GDM1 (cell line): ENCODE data around the gene INTS11.

Source experiments
- DNase-seq: peaks from one replicate; lab custom pipeline; 2025; lab: John Stamatoyannopoulos, UW

Gene INTS11

DNA sequence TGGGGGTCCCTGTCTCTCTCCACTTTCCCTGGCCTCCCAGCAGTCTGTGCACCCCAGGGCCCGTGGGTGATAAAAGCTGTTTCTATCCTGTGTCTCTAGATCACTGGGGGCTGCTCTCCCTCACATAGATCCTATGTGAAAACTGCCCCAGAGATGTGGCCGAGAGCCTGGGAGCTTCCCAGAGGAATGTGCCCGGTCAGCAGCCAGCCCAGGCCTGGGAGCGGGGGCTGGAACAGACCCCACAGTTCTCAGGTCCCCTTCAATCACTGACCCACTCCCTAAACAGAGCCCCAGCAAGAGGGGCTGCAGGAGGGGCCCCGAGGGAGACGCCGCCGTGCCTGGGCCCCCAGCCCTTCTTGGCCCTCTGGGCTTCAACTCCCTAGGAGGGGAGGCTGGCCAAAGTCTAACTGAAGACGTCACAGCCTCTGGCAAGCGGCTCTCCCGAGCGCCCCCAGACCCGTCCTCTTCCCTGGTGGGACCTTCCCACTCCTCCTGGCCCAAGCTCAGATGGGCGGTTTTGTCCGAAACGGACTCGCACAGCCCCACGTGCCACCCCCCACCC, 33.5 kb upstream of the INTS11 start:
- DNase-seq = no peak

DNA sequence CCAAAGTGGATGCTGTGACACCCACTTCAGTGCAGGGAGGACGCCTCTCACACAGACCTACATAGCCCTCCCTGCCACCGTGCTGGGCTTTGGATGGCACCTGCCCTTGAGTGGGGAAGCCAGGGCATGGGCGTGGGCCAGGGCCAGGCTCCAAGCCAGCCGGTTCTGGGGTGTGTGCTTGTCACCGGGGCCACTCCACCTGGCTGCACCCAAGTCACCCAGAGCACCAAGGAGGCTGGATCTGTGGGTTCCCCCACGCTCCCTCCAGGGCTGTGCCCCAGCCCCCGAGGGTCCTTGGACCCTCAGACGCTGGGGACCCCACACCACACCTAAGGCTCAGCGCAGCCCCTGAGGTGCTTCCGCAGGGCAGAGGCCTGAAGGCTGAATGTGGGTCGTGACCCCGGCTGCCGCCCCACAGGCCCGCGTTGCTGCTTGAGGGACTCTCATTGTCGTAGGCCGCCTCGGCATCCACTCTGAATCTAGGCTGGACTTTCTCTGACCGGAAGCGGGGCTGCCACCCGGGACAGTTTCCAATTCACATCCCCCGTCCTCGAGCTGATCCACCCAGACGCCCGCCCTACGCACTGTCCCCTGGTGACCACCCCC, 32.4 kb upstream of the INTS11 start:
- no peak for DNase-seq

DNA sequence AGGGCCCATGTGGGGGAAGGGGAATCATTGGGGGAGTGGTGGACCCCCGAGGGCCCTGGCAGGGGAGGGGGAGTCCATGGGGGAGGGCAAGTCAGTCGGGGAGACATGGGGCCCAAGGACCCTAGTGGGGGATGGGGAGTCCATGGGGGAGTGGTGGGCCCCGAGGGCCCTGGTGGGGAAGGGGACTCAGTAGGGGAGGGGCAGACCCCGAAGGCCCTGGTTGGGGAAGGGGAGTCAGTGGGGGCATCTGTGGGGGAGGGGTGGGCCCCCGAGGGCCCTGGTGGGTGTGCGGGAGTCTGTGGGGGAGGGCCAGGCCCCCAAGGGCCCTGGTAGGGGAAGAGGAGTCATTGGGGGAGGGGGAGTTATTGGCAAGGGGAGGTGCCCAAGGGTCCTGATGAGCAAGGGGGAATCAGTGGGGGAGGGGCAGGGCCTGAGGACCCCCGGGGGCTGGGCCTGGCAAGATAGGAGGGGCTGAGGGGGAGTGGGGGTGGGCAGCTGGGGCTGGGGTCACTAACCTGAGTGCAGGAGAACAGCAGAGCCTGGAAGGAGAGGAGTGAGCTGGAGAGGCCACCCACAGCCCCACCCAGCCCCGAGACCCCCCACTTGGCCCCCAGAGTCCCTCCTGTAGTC, 31.8 kb upstream of the INTS11 start:
- DNase-seq = no peak

DNA sequence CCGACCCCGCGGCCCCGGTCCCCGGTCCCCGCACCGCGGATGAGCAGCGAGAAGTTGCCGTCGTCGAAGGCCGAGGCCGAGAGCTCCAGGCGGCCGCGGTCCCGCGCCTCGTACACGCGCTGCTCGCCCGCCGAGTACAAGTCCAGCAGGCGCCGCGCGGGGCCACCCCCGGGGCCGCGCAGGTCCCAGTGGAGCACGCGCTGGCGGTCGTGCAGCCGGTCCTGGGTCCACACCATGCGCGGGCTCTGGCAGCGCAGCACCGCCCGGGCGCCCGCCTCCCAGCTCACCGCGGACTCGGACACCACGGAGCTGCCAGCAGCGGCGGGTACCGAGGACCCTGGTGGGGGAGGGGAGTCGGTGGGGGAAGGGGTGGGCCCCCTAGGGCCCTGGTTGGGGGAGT, 31.0 kb upstream of the INTS11 start:
- DNase-seq = no peak

DNA sequence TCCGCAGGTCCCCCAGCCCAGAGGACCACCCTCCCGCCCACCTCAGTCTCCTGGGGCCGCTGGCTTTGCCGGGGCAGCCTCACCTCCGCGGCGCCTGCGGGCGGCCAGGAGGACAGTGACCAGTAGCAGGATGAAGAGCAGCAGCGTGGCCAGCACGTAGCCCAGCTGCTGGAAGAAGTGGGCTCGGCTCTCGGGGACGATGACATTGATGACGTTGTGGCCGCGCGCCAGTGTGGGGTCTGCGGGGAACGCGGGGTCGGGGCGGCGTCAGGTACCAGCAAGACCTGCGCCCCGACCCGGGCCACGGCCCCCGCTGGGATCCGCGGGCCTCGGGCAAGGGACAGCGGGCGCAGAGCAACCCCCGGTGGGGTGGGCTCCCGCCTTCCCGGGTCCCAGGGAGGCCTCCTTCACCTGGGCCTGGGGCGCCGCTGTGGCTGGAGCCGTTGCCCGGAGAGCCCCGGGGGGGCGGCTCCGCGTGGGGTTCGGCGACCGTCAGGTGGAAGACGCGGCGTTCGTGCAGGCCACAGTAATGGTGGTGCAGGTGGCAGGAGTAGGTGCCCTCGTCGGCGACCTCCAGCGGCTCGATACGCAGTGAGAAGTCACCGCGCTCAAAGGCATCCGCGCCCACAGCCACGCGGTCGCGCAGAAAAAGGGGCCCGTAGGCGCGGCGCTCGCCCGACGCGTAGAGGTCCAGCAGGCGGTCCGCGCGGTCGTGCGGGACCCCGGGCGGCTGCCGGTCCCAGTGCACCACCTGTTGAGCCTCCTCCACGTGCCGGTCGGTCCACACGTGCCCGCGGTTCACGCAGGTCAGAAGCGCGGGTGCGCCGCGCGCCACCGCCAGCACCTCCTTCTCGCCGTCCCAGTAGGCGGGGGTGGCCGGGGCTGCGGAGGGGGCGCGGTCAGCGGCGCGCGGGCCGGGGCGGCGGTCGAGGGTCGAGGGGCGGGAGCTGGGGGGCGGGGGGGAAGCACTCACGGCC, 30.1 kb upstream of the INTS11 start:
- no peak for DNase-seq

GRCh38 chr1:1353389-1354151, 29.1 kb upstream of the INTS11 start:
- no peak for DNase-seq

GRCh38 chr1:1352786-1353388, 28.4 kb upstream of the INTS11 start:
- DNase-seq = no peak

DNA sequence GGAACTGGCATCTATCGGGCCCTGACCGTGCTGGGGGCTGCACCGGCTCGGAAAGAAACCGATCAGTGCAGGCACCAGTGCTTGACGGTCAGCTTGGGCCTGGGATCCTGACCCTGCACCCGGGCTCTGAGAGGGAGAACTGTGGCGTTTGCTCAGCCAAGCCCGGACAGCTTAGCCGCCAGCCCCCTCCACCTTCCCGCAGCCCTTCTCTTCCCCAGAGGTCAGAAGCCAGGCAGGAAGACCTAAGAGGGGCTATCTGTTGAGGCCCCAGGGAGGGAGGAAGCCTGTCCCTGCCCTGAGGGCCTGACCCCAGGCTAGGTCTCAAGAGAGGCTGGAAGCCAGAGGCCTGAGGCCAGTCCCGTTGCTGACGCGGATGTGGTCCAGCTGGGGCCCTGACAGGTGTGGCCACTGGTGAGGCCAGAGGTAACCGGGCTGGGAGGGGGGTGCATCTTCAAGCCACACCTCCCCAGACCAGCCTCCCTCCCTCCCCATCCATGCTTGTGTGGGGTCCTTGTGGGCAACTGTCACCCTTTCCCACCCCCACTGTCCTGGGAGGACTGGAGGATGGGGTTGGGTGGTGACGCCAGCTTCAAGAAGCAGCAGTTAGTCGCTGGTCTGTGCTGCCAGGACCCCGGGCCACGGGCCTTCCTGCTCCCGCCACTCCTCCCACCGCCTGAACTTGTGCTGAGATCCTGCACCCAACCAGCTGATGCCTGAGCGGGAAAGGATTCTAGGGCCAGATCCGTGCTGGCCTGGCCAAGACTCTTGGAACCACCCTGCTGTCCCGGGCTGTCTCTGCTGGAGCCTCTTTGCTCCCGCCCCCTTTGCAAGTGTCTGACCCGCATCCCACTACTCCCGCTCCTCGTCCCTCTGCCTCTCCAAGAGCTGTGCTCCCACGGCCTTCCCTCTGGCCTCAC, 27.3 kb upstream of the INTS11 start:
- no peak for DNase-seq

DNA sequence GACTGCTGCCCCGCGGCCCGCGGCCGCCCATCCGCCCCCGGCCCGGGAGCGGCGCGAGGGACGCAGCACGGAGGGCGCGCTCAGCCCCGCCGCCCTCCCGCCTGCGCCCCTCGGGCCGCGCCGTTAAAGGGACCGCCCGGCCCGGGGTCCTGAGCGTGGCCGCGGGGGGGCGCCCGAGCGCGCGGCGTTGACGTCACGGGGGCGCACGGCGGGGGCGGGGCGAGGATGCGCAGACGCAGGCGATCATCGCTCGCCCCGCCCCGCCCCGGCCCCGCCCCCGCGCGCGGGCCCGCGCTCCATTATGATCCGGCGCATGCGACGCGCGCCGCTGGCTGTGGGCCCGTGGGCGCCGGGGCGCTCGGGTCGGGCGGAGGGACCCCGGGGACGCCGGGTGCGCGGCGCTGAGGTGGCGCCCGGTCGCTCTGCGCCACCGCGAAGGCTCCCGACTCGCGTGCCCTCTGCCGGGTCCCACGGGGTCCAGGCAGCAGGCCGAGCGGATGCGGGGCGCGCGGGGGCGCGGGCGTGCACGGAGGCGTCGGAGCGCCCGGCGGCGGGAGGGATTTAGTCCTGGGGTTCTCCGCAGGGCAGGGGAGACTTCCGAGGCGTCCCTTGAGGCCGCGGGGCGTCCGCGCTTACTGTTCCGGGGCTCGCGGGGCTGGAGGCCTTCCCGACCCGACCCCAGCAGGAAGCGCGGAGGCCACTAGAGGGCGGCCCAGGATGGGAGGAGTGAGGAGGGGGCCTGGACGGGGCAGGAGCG, 25.0 kb upstream of the INTS11 start, which contains the start of gene DVL1:
Gene DVL1, minus strand, starts transcription at position 163 of the 757 bp plus-strand sequence. CDS start 353 bp downstream, outside the sequence.
- DNase-seq = peak; percentile 48

- DNase-seq = no peak
Observed at GRCh38 chr1:1348420-1349255, 24.2 kb upstream of the INTS11 start.

DNA sequence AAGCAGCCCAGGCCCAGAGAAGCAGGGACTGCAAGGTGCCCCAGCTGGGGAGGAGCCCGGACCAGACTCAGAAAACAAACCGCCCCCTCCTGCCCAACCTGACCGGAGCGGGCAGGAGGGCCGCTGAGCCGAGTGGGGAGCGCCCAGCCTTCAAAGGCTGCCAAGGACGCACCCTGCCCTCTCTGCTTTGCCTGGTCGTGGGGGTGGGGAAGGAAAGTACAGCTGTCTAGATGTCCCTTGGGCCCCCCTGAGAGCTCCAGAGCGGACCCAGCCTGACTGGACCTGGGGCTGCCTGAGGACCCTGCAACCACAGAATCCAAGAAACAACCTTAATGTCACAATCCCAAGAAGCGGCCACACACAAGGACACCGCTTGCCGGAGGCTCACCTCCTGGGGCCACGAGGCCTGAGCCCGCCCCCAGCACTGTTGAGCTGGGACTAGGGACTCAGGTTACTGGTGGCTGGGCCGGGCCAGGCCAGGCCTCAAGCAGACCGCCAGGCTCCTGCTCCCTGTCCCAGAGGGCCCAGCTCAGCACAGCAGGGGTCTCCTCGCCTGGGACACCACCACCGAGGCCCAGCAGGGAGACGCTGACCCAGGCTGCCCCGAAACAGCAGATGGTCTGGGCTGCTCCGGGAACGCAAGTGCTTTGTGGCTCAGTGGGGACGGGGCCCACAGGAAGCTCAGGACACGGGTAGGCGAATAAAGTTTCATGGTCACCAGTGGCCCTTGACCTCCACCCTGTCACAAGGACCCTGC, 23.4 kb upstream of the INTS11 start:
- no peak for DNase-seq

DNA sequence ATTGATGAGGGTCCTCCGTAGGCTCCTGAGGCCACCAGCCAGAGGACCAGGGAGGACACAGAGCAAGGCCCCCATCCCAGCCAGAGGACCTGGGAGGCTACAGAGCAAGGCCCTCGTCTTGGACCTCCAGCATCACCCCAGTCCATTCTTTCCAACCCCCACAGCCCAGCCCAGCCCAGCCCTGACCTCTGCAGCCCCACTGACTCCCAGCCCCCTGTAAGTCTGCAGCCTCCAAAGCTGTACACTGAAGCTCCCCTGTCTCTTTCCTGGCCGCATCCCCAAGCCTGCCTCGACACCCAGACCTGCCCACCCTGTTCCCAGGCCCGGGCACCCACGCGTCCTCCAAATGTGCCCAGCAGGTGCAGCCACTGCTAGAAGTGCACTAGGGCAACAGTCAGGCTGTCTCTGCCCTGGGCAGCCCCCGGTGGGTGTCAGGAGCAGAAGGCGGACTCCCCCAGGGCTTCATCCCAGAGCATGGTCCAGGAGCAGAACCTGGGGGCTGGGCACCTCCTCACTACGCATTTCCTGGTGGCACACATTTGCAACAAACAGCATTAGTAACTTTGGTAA, 22.7 kb upstream of the INTS11 start:
- DNase-seq = no peak

DNA sequence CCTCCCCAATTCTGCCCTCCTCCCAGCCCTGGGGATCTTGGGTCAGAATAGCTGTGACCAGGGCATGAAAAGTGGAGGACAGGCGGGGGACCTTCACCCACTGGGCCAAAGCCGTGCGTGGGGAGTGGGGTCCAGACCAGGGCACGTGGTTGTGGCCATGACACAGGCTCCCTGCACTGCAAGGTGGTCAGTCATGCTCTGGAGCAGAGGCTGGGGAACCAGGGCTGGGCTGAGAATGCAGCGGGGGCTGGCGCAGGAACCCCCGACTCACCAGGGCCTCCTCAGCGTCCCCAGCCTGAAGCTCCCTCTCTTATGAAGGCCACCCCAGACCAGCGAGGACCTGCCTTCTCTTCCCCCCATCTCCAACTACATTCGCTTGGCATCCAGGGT, 22.0 kb upstream of the INTS11 start:
- DNase-seq = no peak

GRCh38 chr1:1345860-1346500, 21.5 kb upstream of the INTS11 start:
- no peak for DNase-seq

- no peak for DNase-seq
Observed at GRCh38 chr1:1345384-1345783, 20.9 kb upstream of the INTS11 start.

- no peak for DNase-seq
Observed at GRCh38 chr1:1344655-1345361, 20.3 kb upstream of the INTS11 start.
